ENCODE measurements around the gene CCDC63.

Gene CCDC63

DNA sequence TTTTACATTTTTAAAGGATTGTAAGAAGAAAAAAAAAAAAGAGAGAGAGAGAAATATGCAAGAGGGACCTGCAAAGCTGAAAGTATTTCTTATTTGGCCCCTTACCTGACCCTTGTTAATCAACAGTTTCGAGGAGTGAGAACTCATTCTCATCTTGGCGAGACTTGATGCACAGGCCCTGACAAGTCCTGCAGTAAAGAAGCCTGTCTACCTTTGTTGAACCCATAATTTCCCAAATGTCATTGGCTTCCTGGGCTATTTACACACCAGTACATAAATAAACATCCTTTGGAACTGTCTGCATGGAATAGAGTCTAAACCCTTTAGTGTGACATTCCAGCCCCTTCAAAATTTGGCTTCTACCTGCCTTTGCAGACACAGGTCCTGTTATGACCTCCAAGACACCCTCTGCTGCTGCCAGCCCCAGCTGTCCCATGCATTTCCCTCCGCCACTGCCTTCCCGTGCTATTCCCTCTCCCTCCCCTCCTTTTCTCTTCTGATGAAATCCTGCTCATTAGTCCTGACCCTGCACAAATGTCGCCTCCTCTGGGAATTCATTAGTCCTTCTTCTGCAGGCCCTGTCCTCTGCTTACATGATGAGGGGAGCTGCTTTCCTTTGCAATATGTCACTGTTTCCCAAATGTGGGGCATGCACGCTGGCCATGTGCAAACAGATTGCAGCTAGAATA, 38.5 kb downstream of the CCDC63 start:
- no peak for DNase-seq

DNA sequence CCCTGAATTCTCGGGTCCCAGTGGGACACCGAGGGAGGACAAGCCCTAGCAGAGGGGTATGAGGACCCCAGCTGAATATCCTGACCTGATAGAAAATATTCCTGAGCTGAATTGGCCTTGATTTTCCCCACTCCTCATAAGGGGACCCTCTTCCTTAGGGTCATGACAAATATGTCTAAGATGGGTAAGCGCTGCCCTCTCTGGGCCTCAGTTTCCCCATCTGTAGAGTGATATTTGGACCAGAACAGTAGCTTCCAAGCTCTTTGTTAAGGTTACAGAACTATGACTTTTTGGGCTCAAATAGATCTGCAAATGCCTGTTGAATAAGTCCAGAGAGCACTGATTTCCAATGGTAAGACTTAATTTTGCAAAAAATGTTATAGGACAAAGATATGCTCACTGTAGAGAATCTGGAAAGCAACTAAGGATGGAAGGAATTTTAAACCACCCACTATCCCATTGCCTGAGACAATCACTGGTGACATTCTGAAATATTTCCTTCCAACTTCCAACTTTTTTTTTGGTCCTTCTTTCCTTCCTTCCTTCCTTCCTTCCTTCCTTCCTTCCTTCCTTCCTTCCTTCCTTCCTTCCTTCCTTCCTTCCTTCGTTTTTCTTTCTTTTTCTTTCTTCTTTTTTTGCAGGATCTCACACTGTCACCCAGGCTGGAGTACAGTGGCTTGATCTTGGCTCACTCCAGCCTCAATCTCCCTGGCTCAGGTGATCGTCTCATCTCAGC, 41.6 kb downstream of the CCDC63 start:
- DNase-seq, result no peak

DNA sequence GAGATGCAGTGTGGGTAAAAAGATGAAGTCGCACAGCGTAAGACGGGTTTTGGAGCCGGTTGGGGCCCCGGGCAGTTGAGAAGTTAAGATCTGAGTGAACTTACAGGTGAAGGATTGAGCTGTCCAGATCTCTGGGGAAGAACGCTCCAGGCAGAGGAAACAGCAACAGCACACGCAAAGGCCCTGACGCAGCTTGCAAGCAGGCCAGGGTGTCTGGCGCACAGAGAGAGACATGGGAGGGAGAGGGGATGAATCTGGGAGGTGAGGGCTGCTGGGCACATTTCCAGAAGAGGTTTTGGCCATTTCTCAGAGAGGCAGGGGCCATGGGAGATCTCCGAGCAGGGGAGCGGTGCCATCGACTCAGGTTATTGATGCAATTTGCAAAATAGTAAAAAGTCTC, 42.6 kb downstream of the CCDC63 start:
- no peak for DNase-seq

DNA sequence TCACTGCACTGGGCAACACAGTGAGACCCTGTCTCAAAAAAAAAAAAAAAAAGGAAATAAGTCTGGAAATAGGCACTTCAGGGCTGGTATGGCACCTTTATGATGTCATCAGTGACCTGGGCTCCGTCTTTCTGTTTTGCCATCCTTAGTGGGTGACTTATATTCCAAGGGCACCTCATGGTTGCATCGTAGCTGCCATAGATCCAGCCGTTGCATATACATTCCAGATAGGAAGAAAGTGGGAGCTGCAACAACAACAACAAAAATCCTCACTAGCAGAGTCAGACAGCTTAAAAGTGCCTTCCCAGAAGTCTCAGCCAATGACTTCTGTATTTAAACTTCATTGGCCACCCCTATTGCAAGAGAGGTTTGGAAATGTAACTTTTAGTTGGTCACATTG, 47.2 kb downstream of the CCDC63 start:
- no peak for DNase-seq

DNA sequence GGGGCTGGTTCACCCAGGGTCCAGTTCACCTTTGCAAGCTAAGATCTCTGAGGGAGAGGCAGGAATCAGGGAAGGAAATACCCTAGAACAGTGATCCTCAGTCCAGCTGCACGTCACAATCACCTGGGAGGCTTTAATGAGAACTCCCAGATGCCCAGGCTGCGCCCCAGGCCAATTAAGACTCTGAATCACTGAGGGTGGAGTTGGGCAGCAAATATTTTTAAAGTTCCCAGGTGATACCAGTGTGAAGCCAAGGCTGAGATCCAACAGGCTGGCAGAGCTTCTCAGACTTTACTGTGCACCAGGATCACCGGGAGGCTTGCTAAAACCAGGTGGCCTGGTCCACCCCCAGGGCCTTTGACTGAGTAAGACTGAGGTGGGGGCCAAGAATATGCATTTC, 49.8 kb downstream of the CCDC63 start:
- no peak for DNase-seq

DNA sequence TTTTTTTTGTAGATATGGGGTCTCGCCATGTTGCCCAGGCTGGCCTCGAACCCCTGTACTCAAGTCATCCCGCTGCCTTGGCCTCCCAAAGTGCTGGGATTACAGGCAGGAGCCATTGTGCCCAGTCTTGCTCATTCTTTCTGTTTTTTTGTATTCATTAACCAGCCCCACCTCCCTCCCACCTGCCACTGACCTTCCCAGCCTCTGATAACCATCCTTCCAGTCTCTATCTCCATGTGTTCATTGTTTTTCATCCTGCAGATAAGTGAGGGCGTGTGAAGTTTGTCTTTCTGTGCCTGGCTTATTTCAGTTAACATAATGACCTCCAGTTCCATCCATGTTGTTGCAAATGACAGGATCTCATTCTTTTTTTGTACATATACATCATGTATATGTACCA, 54.6 kb downstream of the CCDC63 start:
- no peak for DNase-seq

DNA sequence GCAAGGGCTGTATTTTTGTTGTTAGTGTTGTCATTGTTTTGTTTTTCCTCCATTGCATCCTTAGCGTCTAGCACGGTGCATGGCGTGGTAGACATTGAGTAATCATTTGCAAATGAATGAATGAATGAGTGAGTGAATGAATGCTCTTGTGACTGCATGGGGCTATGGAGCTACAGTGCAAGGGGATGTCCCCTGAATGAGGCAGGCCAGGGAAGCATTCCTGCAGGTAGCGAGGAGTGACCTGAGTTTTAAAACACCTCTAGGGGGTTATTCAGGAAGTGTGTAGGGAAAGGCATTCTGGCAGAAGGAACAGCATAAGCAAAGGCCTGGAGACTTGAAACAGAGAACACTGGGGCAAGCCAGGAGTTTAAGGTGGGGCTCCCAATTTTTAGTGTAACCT, 56.7 kb downstream of the CCDC63 start:
- no peak for DNase-seq

DNA sequence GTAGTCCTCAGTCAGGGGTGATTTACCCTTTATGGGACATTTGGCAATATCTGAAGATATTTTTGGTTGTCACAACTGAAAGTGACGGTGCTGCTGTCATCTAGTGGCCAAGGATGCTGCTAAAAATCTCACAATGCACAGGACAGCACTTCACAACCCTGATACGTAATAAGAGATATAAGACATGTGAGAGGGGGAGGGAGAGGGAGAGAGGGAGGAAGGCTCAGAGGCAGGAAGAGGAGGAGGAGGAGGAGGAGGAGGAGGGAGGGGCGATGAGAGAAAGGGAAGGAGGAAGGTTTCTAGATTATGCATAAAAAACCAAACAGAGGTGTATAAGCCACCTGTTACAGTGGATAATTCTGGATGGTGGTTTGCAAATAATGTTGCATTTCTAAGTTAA, 59.3 kb downstream of the CCDC63 start:
- DNase-seq, result no peak

DNA sequence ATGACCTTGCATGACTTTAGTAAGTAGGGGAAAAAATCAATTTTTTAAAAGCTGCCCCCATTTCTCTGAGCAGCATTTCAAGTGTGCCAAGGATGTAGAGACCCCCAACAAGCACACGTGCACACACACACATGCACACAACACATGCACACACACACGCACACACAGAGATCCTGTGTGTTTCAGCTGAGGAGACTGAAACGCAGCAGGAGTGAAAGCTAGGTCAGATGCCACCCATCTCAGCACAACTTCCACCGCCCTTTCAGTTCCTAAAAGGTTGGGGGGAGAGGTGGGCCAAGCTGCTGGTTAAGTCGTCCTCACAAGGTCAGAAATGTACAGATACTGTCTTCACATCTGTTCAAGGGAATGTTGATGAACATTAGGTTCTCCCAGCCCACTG, 59.7 kb downstream of the CCDC63 start:
- DNase-seq, result no peak

DNA sequence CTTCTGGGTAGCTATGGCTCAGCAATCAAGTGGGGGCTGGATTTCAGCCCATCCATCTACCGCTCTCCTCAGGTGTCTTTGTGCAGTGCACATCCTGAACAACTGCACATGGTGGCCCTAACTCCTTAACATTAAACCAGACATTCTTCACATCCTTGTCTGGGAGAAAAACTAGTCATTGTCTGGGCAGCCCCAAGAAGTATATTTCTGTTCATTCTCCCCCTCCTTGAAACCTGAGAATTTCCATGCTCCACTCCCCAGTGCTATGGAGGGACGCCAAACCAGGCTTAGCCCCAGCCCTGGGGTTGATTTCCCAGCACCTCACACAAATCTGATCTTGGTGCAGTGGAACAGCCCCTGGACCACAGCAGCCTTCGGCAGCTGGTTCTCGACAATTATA, 60.2 kb downstream of the CCDC63 start:
- DNase-seq, result no peak

DNA sequence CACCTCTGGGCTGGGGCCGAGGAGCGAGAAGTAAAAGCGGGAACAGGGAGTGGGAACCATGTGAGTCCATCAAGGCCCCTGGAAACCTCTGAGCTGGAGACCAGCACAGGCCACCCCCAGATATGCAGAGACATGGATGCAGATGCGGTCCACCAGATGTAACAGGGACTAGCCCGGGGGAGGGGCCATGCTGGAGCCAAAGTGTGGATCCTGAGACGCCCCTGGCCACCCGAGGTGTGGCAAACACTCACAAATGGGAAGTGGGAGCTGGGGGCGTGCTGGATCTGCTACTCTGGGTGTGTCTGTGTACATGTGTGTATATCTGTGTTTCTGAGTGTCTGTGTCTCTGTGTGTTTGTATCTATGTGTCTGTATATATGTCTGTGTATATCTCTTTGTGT, 60.8 kb downstream of the CCDC63 start:
- DNase-seq, result no peak

DNA sequence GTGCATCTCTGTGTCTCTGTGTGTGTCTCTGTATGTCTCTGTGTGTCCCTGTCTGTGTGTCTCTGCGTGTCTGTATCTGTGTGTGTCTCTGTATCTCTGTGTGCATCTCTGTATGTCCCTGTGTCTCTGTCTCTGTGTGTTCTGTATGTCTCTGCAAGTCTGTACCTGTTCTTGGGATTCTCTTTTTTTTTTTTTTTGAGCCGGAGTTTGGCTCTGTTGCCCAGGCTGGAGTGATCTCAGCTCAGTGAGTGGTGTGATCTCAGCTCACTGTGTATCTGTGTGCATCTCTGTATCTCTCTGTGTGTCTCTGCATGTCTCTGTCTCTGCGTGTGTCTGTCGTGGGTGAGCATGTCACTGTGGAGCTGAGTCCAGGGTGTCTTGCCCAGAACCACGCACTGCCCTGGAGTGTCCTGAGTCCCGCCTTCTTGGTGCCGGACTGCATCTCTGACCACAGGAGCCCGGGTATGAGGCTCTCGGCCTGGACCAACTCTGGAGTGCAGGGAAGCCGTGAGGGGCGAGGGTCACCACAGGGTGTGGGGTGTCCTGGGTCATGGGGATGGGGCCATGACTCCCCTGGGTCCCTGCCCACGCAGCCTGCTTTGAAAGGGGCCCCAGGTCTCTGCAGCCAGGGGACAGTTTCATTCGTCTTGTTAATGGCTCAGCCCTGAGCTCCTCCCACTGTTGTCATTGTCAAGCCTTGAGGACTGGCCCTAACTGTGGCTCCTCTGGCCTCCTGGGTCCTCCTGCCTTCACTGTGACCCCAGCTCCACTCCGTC, 61.8 kb downstream of the CCDC63 start:
- DNase-seq, result no peak

DNA sequence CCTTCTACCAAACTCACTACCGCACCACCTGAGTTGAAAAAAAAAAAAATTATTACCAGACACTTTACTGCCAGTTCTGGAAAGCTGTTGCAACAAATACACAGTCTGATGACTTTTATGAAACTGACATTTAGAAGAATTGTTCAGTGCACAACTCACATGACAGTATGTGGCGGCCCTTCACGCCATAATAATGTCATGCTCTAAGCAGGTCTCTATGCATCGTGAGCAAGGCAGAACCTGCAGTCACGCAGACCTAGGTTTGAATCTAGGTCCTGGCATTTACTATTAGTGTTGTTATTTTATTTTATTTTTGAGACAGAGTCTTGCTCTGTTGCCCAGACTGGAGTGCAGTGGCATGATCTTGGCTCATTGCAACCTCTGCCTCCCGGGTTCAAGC, 65.5 kb downstream of the CCDC63 start:
- no peak for DNase-seq

DNA sequence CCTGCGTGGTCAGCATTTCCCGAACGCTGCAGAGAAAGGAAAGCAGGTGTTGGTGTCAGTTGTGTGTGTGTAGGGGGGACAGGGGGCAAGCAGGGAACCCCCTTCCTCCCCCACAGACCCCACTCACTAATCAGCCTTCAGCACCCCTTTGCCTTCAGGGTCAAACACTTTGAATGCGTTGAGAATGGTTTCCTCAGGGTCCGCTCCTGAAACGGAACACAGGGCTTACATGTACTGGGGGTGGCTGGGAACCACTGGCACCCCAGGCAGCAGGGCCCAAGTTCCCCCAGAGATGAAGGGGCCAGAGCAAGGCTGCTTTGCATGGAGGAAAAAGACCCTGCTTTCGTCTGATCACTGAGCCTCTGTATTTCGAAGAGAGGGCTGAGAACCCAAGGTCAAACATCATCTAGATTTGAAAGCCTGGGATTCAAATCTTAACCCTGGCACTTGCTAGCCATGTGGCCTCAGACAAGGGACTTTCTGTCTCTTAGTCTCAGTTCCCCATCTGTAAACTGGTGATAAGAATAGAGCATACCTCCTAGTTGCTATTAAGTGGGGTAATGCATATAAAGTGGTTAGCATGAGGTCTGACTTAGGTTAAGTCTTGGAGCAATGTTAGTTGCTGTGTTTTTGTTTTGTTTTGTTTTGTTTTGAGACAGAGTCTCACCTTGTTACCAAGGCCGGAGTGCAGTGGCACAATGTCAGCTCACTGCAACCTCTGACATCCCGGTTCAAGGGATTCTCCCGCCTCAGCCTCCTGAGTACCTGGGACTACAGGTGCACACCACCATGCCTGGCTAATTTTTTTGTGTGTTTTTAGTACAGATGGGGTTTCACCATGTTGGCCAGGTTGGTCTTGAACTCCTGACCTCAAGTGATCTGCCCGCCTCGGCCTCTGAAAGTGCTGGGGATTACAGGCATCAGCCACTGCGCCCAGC, 66.6 kb downstream of the CCDC63 start:
- no peak for DNase-seq

DNA sequence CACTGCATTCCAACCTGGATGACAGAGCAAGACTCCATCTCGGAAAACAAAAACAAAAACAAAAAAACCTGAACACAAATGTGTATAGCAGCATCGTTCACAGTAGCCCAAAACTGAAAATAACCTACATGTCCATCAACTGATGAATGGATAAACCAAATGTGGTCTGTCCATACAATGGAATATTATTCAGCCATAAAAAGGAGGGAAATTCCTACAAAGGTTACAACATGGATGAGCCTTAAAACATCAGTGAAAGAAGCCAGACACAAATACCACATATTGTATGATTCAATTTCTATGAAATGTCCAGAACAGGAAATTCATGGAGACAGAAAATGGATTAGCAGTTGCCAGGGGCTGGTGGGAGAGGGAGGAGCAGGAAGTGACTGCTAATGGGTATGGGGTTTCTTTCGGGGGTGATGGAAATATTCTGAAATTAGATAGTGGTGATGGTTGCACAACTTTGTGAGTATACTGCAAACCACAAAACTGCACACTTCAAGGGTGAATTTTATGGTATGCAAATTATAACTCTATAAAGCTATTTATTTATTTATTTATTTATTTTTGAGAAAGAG, 69.6 kb downstream of the CCDC63 start:
- DNase-seq, result no peak

DNA sequence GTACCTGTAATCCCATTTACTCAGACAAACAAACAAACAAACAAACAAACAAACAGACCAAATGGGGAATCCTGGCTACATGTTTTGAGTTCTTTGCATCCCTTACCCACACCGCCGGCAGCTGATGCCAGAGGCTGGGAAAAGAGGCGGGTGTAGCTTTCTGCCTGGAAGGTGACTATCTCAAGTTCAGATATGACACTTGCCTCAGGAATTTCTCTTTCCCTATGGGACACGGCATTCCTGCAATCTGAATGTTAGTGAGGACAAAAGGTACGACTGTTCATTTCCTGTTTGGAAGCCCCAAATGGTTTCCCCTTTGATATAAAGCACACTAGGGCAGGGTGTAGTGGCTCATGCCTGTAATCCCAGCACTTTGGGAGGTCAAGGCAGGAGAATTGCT, 70.7 kb downstream of the CCDC63 start:
- DNase-seq, result no peak

DNA sequence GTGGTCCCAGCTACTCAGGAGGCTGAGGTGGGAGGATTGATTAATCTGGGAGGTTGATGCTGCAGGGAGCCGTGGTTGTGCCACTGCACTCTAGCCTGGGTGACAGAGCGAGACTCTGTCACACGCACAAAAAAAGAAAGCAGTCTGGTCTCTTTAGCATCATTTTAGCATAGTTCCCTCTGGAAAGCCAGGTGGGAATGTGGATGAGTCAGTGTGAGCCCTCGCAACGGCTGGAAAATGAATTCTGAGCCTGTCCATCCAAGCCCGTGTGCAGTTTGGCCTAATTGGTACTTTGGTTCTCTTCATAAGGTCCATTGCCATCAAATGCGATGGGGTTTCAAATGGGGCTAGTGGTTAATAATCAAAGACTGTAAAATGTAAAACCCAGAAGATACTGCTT, 71.2 kb downstream of the CCDC63 start:
- DNase-seq, result no peak

DNA sequence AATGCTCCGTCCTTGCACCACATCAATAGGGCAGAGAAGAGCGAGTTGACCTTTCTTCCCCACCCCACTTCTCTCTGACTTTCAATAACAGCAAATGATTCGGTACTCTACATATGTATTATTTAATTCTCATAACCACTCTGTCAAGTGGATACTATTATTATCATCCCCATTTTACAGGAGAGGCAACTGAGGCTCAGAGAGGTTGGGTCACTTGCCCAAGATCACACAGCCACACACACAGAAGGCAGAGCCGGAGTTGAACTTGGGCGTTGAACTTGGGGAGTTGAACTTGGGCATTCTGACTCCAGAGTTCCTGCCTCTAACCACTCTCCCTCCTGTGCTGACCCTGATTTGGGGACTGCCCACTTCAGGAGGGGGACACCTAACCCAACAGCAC, 72.9 kb downstream of the CCDC63 start:
- no peak for DNase-seq

DNA sequence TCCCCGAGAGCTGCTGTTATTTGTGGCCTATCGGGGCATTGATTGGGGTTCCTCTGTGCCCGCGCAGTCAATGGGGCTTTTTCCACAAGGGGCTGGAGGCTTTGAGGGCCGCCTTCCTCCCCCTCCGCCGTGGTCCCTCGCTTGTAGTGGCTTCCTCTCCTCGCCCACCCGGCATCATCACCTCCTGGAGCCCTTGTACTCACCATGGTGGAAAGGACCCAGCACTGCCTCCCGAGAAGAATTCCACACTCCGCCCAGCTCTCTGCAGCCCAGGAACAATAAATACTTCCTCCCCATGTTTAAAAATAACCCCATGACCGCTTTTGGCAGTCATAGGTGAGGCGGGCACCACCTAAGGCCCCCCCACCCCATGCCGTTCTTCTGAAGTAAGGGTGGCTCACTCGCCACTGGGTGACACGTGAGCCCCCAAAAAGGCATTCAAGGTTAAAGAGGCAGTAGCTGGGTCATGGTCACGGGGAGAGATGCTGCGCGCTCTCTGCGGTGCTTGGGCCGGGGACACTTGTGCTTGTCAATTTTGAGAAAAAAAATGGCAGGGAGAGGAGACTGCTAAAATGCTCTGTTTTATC, 73.6 kb downstream of the CCDC63 start, which contains the start of gene MYL2:
Gene MYL2, minus strand, starts transcription at position 256 of the 587 bp plus-strand sequence. Its CDS starts 50 bp downstream, at position 206.
- no peak for DNase-seq

DNA sequence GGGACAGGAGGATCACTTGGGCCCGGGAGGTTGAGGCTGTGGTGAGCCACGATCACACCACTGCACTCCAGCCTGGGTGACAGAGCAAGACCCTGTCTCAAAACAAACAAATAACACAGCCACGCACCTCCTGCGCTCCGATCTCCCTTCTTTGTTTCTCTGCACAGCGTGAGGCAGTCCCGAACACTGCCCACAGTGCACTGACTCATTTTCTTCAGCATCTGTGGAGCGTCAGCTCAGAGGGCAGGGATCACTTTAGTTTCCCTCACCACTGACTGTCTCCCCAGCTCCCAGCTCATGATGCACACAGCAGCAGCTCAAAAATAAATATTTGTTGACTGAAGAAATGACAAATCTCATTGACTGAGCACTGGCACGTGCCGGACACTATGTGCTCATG, 74.5 kb downstream of the CCDC63 start:
- no peak for DNase-seq

DNA sequence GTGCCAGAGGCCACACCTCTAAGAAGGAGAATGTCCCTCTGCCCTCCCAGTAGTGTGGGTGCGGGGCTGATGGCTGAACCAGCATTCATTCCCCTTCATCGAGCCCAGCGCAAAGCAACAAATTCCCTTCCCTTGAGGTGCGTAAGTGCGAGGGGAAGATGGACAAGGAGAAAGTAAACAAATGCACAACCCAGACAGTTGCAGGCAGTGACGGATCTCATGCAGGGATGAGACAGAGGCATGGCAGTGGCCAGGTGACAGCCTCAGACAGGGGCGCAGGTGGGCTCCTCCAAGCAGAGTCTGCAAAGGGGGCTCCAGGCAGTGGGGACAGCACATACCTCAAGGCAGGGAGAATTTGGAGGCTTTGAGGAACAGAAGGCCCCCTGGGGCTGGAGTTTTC, 75.9 kb downstream of the CCDC63 start:
- DNase-seq, result no peak

DNA sequence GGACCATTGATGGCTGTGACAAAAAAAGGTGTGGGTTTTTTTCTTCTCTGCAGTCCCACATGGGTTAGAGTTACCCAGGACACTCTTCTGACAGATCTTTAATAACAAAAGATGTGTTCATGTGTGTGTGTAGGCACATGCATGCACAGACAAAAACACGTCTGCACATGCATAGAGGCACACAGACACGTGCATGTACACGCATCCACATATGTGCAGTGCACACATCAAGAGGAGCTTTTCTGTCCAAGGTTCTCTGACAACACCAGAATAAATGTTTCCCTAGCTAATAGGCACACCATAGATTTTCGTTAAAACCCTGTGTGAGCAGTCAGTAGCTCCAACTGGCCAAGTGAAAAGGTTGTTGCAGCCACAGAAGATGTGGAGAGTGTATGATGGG, 76.4 kb downstream of the CCDC63 start:
- DNase-seq, result no peak
